ENCODE measurements around the gene TPCN2. TPM values are rescaled to one million over a fixed set of nuclear protein-coding genes. Genes with fewer than 3 reads are reported as not detected.
"Not testable (repeated sequence)": the region's sequence is repeated elsewhere in the genome, so short reads cannot be mapped to it uniquely, and the experiment has no call there.

TPCN2 gene
- total RNA-seq, 4 donors from 2014 or later, result 1.4 to 4.1 (median 3.3) TPM

DNA sequence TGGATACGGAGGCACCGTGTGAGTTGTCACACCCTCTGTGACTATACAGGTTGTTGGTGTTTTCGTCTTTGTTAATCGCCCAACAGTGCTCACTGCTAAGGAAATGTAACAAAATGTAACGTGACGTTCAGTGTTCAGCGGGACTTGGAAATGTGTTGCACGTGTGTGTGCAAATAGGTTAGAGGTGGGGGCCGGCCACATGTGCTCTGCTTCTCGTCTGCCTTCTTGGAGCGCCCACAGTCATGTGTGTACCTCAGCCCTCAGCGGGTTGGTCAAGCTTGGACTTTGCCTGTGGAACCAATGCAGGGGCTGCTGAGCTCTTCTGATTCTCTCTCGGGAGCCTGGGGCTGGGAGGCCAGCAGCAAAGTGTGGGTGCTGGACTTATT is 99.6 kb downstream of the TPCN2 start:
- Histone ChIP-seq H3K4me3 (no peak overlapping the region), H3K27ac (no peak overlapping the region), H3K36me3 (no peaks in the 10 kb centered on the region), H3K4me1 (no peaks in the 10 kb centered on the region), H3K27me3 (no peaks in the 10 kb centered on the region), H3K9me3 (peaks cover 0 to 3% (median 0%) of the 10 kb centered on the region in 3 donors)
- in situ Hi-C loops (cut with MboI; ENCODE audit: low sequenced_read_pairs in 4 of 4), result no loop called here
- TF ChIP-seq POLR2A (IDR thresholded peaks at IDR 0.05) (no peak), CTCF (IDR thresholded peaks at IDR 0.05 in 4 of 5, conservative IDR thresholded peaks at IDR 0.05 in 1 of 5) (no peak)
- DNase-seq (no peak), ATAC-seq (no peak)
- intact Hi-C loops (cut with DNase I; ENCODE audit: low total_unique reads), result no loop called here

DNA sequence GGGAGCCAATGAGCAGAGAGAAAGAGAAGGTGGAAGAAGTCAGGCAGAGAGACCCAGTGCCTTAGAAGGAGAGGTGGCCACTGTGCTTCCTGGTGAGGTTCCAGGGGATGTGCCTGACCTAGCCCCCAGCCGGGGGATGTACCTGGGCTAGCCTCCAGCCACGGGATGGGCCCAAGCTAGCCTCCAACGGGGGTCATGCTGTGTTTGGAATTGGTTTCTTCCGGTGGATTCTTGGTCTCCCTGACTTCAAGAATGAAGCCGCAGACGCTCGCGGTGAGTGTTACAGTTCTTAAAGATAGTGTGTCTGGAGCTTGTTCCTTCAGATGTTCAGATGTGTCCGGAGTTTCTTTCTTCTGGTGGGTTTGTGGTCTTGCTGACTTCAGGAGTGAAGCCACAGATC is 100.1 kb downstream of the TPCN2 start:
- Histone ChIP-seq H3K9me3 (peaks cover 0 to 3% (median 0%) of the 10 kb centered on the region in 3 donors), H3K36me3 (no peaks in the 10 kb centered on the region), H3K27me3 (no peaks in the 10 kb centered on the region), H3K4me1 (no peaks in the 10 kb centered on the region), H3K27ac (no peak overlapping the region), H3K4me3 (no peak overlapping the region)
- intact Hi-C loops (cut with DNase I; ENCODE audit: low total_unique reads), result no loop called here
- DNase-seq, result no peak
- TF ChIP-seq POLR2A (IDR thresholded peaks at IDR 0.05), result no peak
- no peak for TF ChIP-seq CTCF (IDR thresholded peaks at IDR 0.05 in 4 of 5, conservative IDR thresholded peaks at IDR 0.05 in 1 of 5)
- ATAC-seq, result no peak
- in situ Hi-C loops (cut with MboI; ENCODE audit: low sequenced_read_pairs in 4 of 4), result no loop called here

- H3K36me3 ChIP-seq; H3K4me1 ChIP-seq; H3K9me3 ChIP-seq; DNase-seq; in situ Hi-C loops (cut with MboI; ENCODE audit: low sequenced_read_pairs in 4 of 4); H3K27me3 ChIP-seq; H3K4me3 ChIP-seq; H3K27ac ChIP-seq; ATAC-seq; intact Hi-C loops (cut with DNase I; ENCODE audit: low total_unique reads): not testable (repeated sequence)
These were observed 100.8 kb downstream of the TPCN2 start for GRCh38 chr11:69149338-69150045.

DNA sequence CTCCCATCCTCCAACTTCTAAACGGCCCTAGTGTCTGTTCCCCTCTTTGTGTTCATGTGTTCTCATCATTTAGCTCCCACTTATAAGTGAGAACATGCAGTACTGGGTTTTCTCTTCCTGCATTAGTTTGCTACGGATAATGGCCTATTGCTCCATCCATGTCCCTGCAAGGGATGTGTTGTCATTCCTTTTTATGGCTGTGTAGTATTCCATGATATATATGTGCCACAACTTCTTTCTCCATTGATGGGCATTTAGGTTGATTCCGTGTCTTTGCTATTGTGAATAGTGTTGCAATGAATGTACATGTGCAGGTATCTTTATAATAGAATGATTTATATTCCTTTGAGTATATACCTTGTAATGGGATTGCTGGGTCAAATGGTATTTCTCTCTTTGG is 101.4 kb downstream of the TPCN2 start:
- H3K4me1 ChIP-seq, result no peaks in the 10 kb centered on the region
- peaks cover 0 to 3% (median 0%) of the 10 kb centered on the region in 3 donors for H3K9me3 ChIP-seq
- in situ Hi-C loops (cut with MboI; ENCODE audit: low sequenced_read_pairs in 4 of 4), result no loop called here
- TF ChIP-seq CTCF (IDR thresholded peaks at IDR 0.05 in 4 of 5, conservative IDR thresholded peaks at IDR 0.05 in 1 of 5) (no peak), POLR2A (IDR thresholded peaks at IDR 0.05) (no peak)
- H3K27ac ChIP-seq, result no peak overlapping the region
- no peak overlapping the region for H3K4me3 ChIP-seq
- no peaks in the 10 kb centered on the region for H3K27me3 ChIP-seq
- intact Hi-C loops (cut with DNase I; ENCODE audit: low total_unique reads), result no loop called here
- no peaks in the 10 kb centered on the region for H3K36me3 ChIP-seq
- no peak for ATAC-seq
- no peak for DNase-seq

DNA sequence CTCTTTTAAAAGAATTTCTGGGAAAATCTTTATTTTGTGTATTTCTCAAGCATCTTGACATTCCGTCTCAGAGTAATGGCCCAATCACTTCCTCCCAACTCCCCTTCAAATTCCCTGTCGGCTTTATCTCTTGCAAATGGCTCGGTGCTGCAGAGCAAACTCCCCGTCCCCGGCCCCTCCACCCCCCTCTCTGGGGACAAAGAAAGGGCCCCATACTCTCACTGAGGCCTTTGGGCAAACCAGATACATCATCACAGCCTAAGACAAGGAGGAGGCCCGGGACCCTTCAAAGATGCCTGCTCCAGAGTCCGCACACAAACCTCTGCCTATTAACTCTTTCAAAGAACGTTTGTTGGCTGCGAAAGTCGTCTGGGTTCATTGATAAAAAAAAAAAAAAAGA is 103.1 kb downstream of the TPCN2 start:
- no peak for ATAC-seq

More for the DNA sequence above, 103.1 kb downstream of the TPCN2 start:
- intact Hi-C loops (cut with DNase I; ENCODE audit: low total_unique reads) (no loop called here), in situ Hi-C loops (cut with MboI; ENCODE audit: low sequenced_read_pairs in 4 of 4) (no loop called here)
- Histone ChIP-seq H3K27ac (no peak overlapping the region), H3K27me3 (no peaks in the 10 kb centered on the region), H3K36me3 (no peaks in the 10 kb centered on the region), H3K4me3 (no peak overlapping the region), H3K4me1 (peaks cover 0 to 5% of the 10 kb centered on the region in 2 donors), H3K9me3 (peaks cover 0 to 3% (median 0%) of the 10 kb centered on the region in 3 donors)
- no peak for DNase-seq
- TF ChIP-seq CTCF (IDR thresholded peaks at IDR 0.05 in 4 of 5, conservative IDR thresholded peaks at IDR 0.05 in 1 of 5), result no peak
- TF ChIP-seq POLR2A (IDR thresholded peaks at IDR 0.05), result no peak

All from gastrocnemius medialis (tissue), 4 donors.